Measurements from ENCODE around the gene CCDC187. TPM values are rescaled to one million over a fixed set of nuclear protein-coding genes. Genes with fewer than 3 reads are reported as not detected.

The CCDC187 gene
- polyA plus RNA-seq, 1 donor (not counting 4 experiments of a cell fraction or from before 2014, with no cell fraction given), result 0.03 TPM

DNA sequence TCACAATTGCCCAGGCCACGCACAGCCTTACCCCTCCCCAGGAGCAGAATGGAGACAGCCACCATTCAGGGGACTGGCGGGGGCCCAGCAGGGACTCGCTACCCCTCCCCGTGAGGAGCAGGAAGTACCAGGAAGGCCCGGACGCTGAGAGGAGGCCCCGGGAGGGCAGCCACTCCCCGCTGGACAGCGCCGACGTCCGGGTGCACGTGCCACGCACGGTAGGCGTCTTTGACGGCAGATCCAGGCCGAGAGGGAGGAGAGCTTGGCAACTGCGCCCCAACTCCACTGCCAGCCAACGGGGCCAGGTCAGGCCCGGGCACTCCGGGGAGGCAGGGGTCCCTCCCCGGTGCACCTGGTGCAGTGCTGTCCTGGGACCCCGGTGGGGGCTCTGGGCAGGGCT is 45.7 kb upstream of the CCDC187 start:
- no peak for TF ChIP-seq EZH2 (IDR thresholded peaks at IDR 0.05; ENCODE audit: low read length)
- TF ChIP-seq, protein P1, sequence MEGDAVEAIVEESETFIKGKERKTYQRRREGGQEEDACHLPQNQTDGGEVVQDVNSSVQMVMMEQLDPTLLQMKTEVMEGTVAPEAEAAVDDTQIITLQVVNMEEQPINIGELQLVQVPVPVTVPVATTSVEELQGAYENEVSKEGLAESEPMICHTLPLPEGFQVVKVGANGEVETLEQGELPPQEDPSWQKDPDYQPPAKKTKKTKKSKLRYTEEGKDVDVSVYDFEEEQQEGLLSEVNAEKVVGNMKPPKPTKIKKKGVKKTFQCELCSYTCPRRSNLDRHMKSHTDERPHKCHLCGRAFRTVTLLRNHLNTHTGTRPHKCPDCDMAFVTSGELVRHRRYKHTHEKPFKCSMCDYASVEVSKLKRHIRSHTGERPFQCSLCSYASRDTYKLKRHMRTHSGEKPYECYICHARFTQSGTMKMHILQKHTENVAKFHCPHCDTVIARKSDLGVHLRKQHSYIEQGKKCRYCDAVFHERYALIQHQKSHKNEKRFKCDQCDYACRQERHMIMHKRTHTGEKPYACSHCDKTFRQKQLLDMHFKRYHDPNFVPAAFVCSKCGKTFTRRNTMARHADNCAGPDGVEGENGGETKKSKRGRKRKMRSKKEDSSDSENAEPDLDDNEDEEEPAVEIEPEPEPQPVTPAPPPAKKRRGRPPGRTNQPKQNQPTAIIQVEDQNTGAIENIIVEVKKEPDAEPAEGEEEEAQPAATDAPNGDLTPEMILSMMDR (optimal IDR thresholded peaks at IDR 0.05 in 1 of 3, IDR thresholded peaks at IDR 0.05 in 1 of 3, conservative IDR thresholded peaks at IDR 0.05 in 1 of 3; ENCODE audit: extremely low read depth in 1 of 3, insufficient read depth in 2 of 3, low read length in 3 of 3), result no peak
- no peaks in the 10 kb centered on the region for H3K36me3 ChIP-seq (ENCODE audit: control insufficient read depth in 2 of 2, extremely low read depth in 1 of 2, insufficient read depth in 2 of 2, low read length in 2 of 2)
- H3K9ac ChIP-seq (ENCODE audit: control insufficient read depth, extremely low read depth, insufficient read depth, low read length), result no peak overlapping the region
- no peak overlapping the region for H3K27ac ChIP-seq (ENCODE audit: control insufficient read depth, insufficient read depth, low read length)
- H3K79me2 ChIP-seq (ENCODE audit: control insufficient read depth, insufficient read depth, low read length), result no peaks in the 10 kb centered on the region
- H4K20me1 ChIP-seq (ENCODE audit: control insufficient read depth, extremely low read depth, insufficient read depth, low read length), result no peaks in the 10 kb centered on the region
- FAIRE-seq (no peak), DNase-seq (ENCODE audit: low read depth, low spot score) (no peak)
- no peaks in the 10 kb centered on the region for H3K9me3 ChIP-seq (ENCODE audit: control insufficient read depth, low read depth, low read length)
- no peak overlapping the region for H3K4me3 ChIP-seq (ENCODE audit: control insufficient read depth in 2 of 3, extremely low read depth in 1 of 3, insufficient read depth in 2 of 3, low read depth in 1 of 3, low read length in 3 of 3)
- dilution Hi-C loops (cut with MboI; ENCODE audit: extremely low pct_ligation_motif_present, low sequenced_read_pairs), result no loop called here
- H3K4me1 ChIP-seq (ENCODE audit: control insufficient read depth, extremely low read depth, insufficient read depth, low read length), result peaks cover 20% of the 10 kb centered on the region
- H3K9me1 ChIP-seq (ENCODE audit: control insufficient read depth, extremely low read depth, insufficient read depth, low read length), result no peaks in the 10 kb centered on the region
- no peak overlapping the region for H3K4me2 ChIP-seq (ENCODE audit: control insufficient read depth, extremely low read depth, insufficient read depth, low read depth, low read length)
- no peaks in the 10 kb centered on the region for H3K27me3 ChIP-seq (ENCODE audit: control insufficient read depth, extremely low read depth, insufficient read depth, low read length)
- no peak overlapping the region for H2AFZ ChIP-seq (ENCODE audit: control insufficient read depth, low read length)

DNA sequence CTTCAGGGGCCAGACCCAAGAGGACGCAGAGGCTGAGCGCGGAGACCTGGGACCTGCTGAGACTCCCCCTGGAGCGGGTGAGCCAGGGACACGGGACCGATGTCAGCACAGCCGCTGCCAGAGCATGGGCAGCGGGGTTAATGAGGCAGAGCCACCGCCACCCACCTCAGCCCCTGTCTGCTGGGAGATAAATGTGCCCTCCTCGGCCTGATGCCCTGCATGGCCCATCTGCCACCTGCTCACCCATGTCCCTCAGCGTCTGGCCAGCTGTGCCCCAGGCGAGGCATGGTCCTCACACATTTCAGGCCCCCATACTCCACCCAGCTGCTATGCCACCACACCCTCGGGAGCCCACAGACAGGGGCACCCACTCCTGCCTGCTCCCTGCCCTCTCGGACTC is 44.8 kb upstream of the CCDC187 start:
- no peaks in the 10 kb centered on the region for H3K9me1 ChIP-seq (ENCODE audit: control insufficient read depth, extremely low read depth, insufficient read depth, low read length)
- H2AFZ ChIP-seq (ENCODE audit: control insufficient read depth, low read length), result no peak overlapping the region
- no peak for DNase-seq (ENCODE audit: low read depth, low spot score)
- peaks cover 20% of the 10 kb centered on the region for H3K4me1 ChIP-seq (ENCODE audit: control insufficient read depth, extremely low read depth, insufficient read depth, low read length)
- H3K36me3 ChIP-seq (ENCODE audit: control insufficient read depth in 2 of 2, extremely low read depth in 1 of 2, insufficient read depth in 2 of 2, low read length in 2 of 2), result no peaks in the 10 kb centered on the region
- dilution Hi-C loops (cut with MboI; ENCODE audit: extremely low pct_ligation_motif_present, low sequenced_read_pairs), result no loop called here
- no peaks in the 10 kb centered on the region for H3K27me3 ChIP-seq (ENCODE audit: control insufficient read depth, extremely low read depth, insufficient read depth, low read length)
- H3K79me2 ChIP-seq (ENCODE audit: control insufficient read depth, insufficient read depth, low read length), result no peaks in the 10 kb centered on the region
- TF ChIP-seq, protein P1 (optimal IDR thresholded peaks at IDR 0.05 in 1 of 3, IDR thresholded peaks at IDR 0.05 in 1 of 3, conservative IDR thresholded peaks at IDR 0.05 in 1 of 3; ENCODE audit: extremely low read depth in 1 of 3, insufficient read depth in 2 of 3, low read length in 3 of 3), result no peak
- no peak for TF ChIP-seq EZH2 (IDR thresholded peaks at IDR 0.05; ENCODE audit: low read length)
- no peaks in the 10 kb centered on the region for H4K20me1 ChIP-seq (ENCODE audit: control insufficient read depth, extremely low read depth, insufficient read depth, low read length)
- FAIRE-seq, result no peak
- no peak overlapping the region for H3K9ac ChIP-seq (ENCODE audit: control insufficient read depth, extremely low read depth, insufficient read depth, low read length)
- no peak overlapping the region for H3K4me2 ChIP-seq (ENCODE audit: control insufficient read depth, extremely low read depth, insufficient read depth, low read depth, low read length)
- H3K9me3 ChIP-seq (ENCODE audit: control insufficient read depth, low read depth, low read length), result no peaks in the 10 kb centered on the region
- H3K4me3 ChIP-seq (ENCODE audit: control insufficient read depth in 2 of 3, extremely low read depth in 1 of 3, insufficient read depth in 2 of 3, low read depth in 1 of 3, low read length in 3 of 3), result no peak overlapping the region
- H3K27ac ChIP-seq (ENCODE audit: control insufficient read depth, insufficient read depth, low read length), result no peak overlapping the region
